ENCODE data around the gene ABTB2. TPM values are rescaled to one million over a fixed set of nuclear protein-coding genes. Genes with fewer than 3 reads are reported as not detected.

Gene ABTB2
- polyA plus RNA-seq, 4 donors = 7.2 to 16.3 (median 7.6) TPM

DNA sequence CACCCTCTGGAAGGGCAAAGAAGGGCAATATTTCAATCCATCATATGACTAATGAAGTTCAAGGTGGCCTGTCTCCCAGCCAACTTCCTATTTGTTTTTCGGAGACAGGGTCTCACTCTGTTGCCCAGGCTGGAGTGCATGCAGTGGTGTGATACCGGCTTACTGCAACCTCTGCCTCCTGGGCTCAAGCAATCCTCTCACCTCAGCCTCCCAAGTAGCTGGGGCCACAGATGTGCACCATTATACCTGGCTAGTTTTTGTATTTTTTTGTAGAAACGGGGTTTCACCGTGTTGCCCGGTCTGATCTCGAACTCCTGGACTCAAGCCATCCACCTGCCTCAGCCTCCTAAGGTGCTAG, 13.4 kb downstream of the ABTB2 start:
- DNase-seq (ENCODE audit: low read depth in 4 of 4, low spot score in 3 of 4) = no peak

DNA sequence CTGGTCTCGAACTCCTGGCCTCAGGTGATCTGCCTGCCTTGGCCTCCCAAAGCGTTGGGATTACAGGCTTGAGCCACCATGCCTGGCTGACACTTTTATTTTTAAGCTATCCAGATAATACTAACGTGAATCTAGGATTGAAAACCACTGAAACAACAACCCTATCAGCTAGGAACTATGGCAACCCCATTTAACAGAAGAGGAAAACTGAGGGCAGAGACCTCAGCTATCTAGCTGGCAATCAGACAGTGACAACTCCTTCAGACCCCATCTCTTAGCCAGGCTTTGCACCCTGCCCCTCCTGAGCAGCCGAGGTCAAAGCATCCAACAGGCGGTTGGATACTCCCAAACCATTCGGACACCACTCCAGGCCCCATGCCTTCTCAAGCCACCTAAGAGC, 14.1 kb downstream of the ABTB2 start:
- DNase-seq (ENCODE audit: low read depth in 4 of 4, low spot score in 3 of 4) = no peak

DNA sequence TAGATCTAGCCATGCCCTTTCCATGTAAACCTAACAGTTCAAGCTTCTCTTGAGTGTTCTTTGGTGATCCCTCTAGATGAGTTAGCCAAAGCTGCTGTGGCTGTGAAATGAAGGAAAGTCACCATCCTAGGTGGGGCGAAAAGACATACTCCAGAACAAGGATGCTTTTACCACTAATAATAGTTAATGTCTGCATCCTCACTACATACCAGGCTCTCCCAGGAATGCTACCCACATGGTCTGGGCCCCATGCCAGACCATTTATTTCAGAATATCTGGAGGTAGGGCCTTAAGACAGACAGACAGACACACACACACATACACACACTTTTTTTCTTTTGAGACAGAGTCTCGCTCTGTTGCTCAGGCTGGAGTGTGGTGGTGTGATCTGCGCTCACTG, 14.7 kb downstream of the ABTB2 start:
- DNase-seq (ENCODE audit: low read depth in 4 of 4, low spot score in 3 of 4) = no peak

DNA sequence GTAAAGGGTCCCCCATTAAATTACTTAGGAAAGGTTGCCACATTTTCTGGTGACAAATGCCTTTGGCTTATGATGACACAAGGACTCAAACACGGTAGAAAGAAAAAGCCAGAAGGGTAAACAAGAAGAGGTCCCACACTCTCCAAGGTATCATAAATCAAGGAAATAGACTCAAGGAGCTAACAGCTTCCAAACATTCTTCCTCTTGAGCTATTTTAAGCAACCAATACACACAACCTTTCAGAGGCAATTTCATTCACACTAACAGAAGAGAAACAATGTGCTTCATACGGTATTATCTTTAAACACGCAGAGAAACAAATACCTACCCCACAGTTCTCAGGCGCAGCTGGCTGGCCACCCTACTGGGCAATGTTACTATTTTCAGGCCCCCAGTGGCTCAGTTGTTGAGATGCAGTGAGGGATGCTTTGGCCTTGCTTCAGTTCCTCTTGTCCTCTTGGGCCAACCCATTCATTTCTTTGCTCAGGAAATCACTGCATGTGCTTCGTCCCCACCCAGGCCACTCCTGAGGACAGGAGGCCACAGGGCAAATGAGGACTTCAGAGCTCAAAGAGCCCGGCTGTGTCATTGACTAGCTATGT, 15.8 kb downstream of the ABTB2 start:
- no peak for DNase-seq (ENCODE audit: low read depth in 4 of 4, low spot score in 3 of 4)

DNA sequence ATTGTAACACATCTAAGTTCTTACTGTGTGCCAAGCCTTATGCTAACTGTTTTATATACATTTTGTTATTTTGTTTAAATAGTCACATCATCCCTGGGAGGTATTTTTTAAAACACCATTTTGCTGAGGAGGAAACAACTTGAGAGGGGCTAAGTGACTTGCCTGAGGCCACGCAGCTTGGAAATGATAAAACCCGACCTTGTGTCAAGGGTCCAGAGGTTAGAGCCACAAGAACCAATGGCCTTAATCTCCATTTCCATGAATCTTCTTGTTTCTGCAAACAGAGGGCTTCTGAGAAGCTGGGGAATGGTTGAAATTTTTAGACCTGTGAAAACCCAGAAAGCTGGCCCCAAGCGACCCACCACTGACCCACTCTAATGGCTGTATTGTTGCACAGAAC, 16.7 kb downstream of the ABTB2 start:
- DNase-seq (ENCODE audit: low read depth in 4 of 4, low spot score in 3 of 4) = no peak

DNA sequence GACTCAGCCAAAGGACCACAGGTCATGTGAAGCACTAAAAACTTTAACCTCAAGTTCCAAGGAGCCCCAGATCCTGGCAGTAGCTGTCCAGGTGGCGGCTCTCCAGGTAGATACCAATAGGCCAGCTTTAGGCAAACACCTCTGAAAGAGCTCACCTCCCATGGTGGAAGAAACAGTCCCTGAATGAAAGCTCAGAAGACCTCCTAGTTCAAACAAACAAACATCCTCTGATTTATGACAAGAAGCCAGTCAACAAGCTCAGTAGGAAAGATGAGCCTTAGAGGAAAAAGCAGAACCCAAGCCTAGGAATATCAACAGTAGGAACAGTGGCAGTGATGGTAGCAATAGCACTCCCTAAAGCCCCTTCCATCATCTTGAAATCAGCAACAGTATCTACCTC, 17.2 kb downstream of the ABTB2 start:
- DNase-seq (ENCODE audit: low read depth in 4 of 4, low spot score in 3 of 4) = no peak

DNA sequence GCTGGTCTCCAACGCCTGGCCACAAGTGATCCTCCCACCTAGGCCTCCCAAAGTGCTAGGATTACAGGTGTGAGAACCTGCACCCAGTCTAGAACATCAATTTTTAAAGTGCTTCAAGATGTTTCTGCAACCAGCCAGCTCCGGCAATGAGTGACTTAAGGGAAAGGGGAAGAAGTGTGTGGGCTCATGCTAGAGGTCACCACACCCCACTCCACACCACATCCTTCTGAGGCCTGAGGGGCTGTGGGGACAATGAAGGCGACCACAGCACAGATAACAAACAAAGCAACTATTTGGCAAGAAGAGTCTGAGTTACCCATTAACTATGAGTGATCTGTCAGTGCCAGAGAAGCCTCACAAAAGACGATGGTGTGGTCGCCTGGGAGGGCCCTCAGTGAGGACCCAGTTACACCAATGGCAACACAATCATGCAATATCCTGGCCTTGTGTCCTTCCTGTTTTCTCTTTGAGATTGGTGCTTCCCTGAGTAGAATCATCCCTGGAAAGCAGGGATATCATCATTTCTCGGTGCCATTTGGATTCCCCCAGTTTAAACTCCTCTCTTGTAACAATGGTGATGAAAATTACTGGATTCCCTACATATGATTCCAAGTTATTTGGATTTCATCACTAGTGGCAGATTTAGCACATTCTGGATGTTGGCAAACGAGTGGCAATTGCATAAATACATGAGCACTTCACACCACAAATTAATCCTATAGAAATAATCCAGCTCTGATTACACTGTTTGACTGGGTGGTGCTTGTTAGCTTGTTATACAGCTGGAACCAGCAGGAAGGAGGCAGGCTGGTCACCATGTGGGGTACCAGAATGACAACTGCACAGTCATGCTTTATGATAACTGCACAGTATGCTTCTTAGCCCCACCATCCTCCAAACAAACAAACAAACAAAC, 18.4 kb downstream of the ABTB2 start:
- no peak for DNase-seq (ENCODE audit: low read depth in 4 of 4, low spot score in 3 of 4)

DNA sequence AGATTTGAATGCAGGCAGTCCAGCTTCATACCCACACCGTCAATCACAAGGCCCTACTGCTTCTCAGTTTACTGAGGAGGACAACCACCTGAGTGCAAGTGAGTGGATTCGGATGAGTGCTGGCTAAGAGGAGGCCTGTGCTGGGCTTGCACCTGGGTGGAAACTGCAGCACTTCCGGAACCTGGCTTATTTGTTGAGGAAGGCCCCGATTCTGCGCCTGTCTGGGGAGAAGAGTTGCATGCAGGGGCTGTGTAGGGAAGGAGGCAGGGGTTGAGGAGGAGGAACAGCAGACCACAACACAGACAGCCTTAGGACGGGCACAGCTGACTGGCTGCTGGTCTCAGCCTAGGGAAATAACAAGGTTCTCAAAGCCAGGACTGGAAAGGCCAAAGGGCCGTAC, 20.8 kb downstream of the ABTB2 start:
- no peak for DNase-seq (ENCODE audit: low read depth in 4 of 4, low spot score in 3 of 4)

DNA sequence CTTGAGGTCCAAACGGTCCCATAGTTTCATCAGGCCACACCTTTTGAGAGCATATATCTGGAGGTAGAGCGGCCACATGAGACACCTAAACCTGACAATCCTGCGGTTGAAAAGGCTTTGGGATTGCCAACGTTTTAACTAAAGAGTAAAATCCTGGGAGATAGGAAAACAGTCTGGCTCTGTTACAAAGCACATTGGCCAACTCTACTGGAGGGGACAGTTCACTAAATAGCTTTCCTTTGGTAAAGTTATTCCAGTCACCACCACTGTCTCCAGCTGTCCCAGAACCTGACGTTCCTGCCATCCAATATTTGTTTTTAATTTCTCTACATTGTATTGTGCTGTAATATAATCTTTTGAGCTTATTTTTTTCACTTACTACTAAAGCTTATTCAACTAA, 22.0 kb downstream of the ABTB2 start:
- no peak for DNase-seq (ENCODE audit: low read depth in 4 of 4, low spot score in 3 of 4)

DNA sequence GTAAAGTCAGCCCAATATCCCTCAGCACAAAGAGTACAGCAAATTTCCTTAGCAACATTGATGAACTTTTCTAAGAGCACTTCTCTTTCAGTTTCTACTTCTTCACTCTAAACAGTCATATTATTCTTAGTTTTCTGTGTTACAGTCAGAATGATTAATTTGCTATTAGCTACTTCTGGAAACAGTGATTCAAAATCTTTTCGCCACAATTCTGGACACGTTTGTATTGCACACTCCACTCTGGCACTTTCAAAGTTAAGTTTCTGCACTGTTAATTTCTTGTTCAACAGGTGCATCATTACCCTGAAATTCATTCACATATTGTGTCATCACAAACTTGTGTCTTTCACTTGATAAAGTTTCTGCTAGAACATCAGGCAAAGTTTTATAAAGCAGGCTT, 22.5 kb downstream of the ABTB2 start:
- no peak for DNase-seq (ENCODE audit: low read depth in 4 of 4, low spot score in 3 of 4)

DNA sequence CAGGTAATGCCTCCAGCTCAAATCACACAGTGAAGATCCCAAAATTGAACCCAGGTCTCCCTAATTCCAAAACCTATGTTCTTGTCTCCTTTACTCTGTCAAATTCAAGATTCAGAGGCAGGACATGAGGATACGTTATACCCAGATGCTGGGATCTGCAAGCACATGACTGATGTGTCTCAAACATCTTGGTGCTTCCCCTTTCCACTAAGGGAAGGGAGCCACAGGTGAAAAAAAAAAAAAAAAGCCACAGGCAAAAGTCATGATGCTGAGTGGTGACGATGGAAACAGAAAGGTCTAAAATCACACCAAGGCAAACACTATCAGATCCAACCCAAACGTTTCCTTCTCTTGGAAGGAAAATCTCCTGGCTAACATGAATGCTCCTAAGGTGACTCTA, 24.0 kb downstream of the ABTB2 start:
- no peak for DNase-seq (ENCODE audit: low read depth in 4 of 4, low spot score in 3 of 4)

DNA sequence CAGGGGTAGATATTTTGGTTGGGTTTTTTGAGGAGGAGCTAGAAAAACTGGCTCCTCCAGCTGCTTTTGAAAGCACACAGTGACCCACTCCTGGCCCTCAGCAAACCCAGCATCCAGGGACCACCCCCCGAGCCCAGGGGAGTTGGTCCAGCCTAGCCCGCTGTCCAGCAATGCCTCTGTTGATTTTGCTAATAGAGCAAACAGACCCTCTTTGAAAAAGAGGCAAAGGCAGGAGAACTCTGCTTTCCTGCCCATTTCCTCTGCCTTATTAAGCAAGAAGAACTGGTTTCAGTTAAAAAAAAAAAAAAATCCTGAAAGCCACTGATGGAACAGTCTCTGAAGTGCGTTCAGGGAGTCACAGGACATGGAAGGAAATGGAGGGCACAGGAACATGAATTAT, 25.3 kb downstream of the ABTB2 start:
- DNase-seq (ENCODE audit: low read depth in 4 of 4, low spot score in 3 of 4) = no peak

DNA sequence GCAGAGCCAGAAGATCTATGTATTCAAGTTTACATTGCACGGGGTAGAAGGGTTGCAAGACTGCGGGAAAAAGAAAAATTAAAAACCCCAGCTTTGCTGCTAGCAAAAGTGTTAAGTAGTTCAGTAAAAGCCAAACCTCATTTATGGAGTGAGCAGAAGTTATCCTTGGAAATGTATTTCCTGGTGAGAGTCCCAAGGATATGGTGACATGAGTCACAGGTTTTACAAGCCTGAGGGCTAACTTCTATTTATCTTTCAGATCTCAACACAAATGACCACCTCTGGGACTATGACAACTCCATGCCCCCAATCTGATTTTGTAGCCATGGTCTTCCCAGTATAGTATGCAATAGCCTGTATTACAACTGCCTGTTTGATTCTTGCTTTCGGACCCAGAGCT, 26.1 kb downstream of the ABTB2 start:
- no peak for DNase-seq (ENCODE audit: low read depth in 4 of 4, low spot score in 3 of 4)

DNA sequence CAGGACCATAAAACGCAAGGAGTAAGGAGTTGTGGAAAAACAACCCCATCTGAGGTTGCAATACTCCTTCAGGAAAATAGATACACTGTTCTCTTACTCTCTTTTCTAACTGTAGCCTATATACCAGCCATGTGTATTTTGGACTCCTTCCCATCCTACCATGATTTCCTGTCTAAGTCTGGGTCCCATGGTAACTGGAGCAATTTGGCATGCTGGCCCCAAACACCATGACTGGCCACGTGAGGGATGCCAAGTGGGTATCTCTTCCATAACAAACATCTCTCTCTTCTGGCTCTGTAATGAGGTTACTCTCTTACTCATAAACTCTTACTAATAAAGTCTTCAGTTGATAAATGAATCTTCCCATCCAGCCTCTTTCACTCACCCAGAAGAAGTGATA, 26.5 kb downstream of the ABTB2 start:
- no peak for DNase-seq (ENCODE audit: low read depth in 4 of 4, low spot score in 3 of 4)

DNA sequence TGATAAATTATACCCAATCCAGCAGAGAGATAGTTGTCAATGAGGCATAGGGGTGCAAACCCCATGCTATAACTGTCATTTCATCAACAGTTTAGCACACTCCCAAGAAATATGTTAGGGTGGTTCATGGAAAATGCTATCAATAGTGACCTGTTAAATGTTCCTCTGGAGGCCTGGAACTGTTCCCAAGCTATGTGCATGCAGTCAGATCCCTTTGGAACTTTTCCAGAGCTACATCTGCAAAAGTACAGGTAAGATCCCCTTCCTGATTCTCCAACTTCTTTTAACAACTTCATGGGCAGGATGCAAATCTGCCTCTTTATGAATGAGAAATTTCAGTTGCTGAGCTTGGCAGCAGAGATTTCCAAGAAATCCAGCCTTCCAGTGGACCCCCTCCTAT, 27.2 kb downstream of the ABTB2 start:
- no peak for DNase-seq (ENCODE audit: low read depth in 4 of 4, low spot score in 3 of 4)

DNA sequence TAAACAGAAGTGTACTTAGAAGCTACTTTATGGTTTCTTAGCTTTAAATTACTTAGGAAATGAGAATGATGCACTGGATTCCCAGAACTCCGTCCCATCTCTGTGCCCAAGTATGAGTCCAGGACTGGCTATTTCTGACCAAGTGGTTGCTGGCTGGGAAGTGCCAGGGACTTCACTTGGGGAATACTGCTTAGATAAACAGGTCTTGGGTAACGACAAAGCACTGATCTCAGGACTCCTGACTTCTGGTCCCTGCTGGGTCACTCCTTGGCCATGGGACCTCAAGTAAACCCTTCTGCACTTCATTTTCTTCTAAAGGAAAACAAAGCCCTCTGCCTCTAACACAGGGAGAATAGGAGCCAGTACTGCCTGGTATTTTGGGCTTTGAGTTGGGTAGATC, 27.9 kb downstream of the ABTB2 start:
- DNase-seq (ENCODE audit: low read depth in 4 of 4, low spot score in 3 of 4) = no peak

DNA sequence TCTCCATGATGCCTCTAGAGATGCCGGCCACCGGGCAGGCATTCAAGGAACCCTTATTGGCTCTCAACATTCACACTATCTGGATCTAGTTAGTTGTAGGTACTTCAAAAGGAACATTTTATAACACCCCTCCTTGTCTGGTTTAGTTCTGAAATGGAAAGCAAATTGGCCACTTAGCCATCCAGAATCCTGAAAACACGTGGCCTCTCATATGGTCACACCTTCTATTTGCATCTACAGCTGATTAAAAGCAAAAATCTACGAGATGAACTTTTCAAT, 29.2 kb downstream of the ABTB2 start:
- DNase-seq (ENCODE audit: low read depth in 4 of 4, low spot score in 3 of 4) = no peak

DNA sequence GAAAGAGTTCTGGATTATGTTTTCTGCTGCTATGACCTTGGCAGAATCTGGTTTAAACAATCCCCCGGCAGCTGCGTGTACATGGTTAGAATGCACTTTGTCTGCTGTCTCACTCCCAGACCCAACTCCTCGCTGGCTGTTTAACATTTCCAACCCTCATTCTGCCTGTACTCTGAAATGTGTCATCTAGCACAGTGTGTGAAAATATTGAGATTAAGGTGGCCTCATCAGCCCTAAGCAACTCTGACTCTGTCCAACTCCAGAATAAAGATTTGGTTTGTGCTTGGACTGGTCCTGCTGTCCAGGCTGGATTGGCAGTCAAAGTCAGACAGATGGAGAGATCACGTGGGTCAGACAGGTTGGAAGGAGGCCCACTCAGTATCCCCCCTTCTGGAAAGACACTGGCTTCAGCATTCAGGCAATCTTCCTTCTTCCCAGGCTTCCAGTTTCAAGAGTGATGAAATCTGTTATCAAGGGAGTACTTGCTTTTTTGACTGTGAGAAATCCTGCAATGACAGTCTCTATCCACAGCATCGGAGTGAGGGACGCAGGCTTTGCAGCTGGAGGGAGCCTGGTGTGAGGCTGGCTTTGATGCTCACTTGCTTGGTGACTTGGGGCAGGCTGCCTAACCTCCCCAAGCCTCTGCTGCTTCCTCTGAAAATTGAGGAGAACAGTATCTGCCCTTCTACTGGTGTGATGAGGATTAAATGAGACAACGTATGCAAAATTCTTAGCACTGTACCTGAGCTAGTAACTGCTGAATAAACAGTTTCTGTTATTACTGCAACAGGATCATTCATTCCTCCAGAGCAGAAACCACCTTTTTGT, 29.8 kb downstream of the ABTB2 start:
- DNase-seq (ENCODE audit: low read depth in 4 of 4, low spot score in 3 of 4) = no peak

DNA sequence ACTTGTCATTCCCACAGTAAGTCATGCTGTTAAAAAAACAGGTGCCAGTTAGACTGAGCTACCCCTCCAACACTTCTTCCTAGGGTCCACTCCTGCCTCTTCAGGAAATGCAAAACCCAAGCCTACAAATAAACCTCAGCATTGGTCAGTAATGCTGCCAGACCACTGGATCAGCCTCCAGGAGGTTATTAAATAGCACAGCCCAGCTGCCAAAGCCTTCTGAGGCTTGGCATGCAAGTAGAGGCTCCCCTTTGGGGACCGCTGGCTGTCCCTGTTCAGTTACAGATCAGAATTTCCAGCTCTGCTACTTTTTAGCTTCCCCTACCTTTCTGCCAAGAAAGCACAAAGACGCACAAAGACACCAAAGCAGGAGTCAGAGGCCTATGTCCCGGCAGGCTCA, 33.3 kb downstream of the ABTB2 start:
- DNase-seq (ENCODE audit: low read depth in 4 of 4, low spot score in 3 of 4) = no peak

DNA sequence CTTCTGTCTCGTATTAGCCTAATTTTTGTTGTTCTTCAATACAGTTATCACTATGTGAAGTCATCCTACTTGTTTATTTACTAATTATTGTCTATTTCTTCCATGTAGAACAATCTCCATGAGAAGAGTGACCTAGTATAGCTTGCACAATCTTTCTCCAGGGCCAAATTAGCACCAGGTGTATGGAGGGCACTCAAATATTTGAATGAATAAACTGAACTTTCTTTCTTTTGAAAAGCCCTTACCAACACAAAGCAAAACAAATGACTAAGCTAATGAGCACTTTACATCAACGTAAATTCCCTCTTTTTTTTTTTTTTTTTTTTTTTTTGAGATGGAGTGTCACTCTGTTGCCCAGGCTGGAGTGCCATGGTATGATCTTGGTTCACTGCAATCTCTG, 34.2 kb downstream of the ABTB2 start:
- no peak for DNase-seq (ENCODE audit: low read depth in 4 of 4, low spot score in 3 of 4)

DNA sequence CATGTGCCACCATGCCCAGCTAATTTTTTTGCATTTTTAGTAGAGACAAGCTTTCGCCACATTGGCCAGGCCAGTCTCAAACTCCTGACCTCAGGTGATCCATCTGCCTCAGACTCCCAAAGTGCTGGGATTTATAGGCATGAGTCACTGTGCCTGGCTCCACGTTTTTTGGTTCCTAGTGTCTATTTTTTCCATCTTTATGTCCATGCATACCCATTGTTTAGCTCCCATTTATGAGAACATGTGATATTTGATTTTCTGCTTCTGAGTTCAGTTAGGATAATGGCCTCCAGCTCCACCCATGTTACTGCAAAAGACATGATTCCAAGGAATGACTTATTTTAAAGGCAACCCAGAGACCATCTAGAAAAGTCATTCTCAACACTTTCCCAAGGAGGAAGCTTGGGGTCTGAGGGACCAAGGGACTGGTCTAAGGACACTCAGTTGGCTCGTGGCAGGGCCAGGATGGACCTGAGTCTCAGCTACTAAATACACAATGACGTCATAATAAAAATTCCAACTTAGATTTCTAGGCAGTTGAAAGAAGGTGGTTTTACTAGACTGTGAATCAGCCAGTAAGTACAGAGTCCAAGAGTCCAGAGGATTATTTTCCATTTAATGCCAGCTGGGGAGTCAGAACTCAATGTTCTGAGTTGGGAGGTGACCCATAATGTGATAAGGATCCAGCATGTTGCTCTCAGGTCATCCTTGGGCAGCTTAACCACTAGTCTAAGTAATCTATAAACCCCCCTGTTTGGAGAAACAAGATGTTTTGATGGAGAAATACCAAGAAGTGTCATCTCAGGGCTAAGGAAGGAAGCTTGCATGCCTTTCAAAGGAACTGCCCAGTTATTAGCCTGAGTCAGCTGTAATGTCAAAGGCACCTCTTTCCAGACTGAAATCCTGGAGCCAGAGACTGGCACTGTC, 39.4 kb downstream of the ABTB2 start:
- DNase-seq (ENCODE audit: low read depth in 4 of 4, low spot score in 3 of 4) = no peak
